Stimulated activated CD4-positive, alpha-beta T cell treated with anti-CD3 and anti-CD28 coated beads, Interleukin-1b, Interleukin-23, amount 100 ng/mL, for 48 hours (primary cell): Measurements from ENCODE around the gene CHID1.
A peak's percentile ranks its signal among the peaks of the same experiment; 100 is the strongest.

Source experiments
- DNase-seq: peaks from one replicate; pipeline ENCODE4 v3.0.0-alpha.2; 2020

Gene CHID1

DNA sequence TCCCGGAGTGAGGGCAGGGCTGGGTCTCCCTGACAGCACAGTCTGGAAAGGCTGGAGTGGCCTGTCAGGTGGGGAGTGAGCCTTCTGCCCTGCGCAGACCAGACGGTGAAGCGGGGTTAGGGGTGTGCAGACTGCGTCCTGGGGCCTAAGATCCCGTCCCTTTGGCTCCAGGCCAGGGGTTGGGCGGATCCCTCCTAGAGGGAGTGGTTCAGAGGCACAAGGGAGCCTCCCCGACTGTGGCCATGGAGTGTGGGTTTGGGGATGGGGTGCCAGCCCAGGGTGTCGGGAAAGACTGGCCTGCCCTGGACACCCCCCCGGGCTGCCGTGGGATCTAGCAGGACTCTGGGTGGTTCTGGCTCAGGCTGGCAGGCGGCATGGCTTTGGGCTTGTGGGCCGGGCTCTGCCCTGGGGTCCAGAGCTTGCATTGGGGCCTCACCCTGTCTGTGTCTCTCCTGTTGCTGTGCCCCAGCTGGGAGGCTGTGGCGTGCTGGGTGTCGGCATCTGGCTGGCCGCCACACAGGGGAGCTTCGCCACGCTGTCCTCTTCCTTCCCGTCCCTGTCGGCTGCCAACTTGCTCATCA lies 48.4 kb downstream of the CHID1 start:
- DNase-seq, result no peak

- no peak for DNase-seq
These were observed 49.5 kb downstream of the CHID1 start for GRCh38 chr11:861105-861479.

GRCh38 chr11:860234-861104 lies 50.1 kb downstream of the CHID1 start:
- no peak for DNase-seq

GRCh38 chr11:859394-860131 lies 51.0 kb downstream of the CHID1 start:
- no peak for DNase-seq

DNA sequence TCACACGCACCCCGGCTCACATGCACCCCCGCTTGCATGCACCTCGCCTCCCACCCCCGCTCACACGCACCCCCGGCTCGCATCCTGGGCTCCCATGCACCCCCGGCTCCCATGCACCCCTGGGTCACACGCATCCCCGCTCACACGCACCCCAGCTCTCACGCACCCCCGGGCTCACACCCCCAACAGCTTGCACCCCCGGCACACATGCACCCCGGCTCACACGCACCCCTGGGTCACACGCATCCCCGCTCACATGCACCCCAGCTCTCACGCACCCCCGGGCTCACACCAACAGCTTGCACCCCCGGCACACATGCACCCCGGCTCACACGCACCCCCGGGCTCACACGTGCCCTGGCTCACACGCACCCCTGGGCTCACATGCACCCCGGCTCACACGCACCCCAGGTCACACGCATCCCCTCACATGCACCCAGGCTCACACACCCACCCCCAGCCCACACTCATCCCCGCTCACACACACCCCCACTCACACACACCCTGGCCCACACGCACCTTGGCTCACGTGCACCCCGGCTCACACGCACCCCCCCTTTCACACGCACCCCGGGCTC lies 51.8 kb downstream of the CHID1 start:
- DNase-seq, result no peak

- no peak for DNase-seq
These were observed 52.4 kb downstream of the CHID1 start for GRCh38 chr11:858053-858761.

DNA sequence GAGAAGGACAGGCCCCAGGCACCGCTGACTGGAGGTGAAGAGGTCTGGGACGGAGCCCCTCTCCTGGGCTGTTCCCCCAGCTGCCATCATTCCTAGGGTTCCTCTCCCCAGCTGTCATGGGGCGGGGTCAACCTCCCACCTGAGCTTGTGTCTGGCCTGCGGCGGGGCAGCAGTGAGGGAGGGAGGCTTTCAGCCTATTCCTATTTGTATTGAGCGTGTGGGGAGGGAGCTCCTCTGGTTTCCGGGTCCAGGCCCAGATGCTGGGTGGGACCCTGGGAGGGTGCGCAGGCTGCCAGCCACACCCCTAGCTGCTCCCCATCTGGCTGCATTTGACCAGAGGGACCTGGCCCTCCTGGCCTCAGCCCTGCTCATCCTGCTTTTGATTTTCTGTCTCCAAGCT lies 54.2 kb downstream of the CHID1 start:
- DNase-seq, result no peak

DNA sequence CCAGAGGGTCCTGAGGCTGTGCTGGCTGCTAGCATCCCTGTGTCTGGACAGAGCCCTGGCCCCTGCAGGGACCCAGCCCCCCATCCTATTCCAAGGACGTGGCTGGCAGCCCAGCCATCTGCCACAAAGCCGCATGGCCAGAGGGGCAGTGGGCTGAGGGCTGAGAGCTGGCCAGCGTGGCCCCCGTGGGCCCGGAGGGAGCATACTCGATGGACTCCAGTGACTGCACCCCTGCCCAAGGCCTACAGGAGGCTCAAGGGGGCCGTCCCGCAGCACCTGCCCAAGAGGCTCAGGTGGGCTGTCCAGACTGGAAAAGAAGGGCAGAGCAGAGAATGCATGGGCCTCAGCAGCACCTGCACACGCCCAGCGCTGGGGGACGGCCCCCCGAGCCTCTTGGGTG lies 54.8 kb downstream of the CHID1 start:
- no peak for DNase-seq

DNA sequence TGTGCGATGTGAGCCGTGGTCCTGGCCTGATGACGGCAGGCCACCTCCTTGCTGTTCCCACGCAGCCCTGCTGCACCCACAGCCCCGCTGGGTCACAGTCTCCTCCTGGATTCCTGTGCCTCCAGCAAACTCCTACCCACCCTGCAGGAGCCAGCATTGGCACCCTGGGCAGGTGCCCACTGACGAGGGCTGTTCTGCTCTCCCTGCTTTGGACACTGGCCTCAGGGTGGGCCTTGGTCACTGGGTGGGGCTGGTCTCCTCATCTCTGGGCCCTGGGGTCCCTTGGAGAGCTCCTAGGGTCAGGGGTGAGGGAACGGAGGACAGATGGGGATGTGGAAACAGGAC lies 55.3 kb downstream of the CHID1 start:
- DNase-seq, result no peak

DNA sequence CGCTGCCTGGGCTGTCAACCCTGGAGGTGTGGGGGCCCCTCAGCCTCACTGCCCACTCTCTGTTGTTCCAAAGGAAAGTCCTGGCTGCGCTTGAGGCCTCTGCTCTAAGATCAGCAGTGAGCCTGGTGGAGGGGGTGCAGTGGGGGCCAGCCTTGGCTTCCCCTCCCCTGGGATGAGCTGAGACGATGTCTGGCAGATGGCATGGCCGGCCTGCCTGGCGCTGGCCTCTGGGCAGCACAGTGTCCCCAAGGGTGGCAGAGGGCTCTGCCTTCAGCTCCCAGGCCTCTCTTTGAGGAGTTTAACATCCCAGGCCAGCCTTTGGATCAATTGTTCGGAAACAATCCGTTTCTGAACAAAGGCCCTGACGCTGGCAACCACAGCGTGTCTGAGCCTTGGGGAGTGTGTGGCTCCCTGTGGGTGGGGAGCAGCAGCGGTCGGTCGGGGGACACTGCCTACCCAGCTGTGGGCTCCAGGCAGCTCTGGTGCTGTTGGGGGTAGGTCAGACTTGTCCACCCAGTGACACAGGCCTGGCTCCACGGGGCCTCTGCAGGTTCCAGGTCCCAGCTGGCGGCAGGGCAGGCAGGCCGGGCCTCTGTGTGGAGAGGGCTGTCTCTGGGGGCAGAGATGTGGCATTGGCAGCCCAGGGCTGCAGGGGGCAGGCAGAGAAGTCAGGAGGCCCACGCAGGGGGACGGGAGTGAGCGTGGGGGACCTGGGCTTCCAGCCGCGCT lies 55.8 kb downstream of the CHID1 start:
- no peak for DNase-seq

DNA sequence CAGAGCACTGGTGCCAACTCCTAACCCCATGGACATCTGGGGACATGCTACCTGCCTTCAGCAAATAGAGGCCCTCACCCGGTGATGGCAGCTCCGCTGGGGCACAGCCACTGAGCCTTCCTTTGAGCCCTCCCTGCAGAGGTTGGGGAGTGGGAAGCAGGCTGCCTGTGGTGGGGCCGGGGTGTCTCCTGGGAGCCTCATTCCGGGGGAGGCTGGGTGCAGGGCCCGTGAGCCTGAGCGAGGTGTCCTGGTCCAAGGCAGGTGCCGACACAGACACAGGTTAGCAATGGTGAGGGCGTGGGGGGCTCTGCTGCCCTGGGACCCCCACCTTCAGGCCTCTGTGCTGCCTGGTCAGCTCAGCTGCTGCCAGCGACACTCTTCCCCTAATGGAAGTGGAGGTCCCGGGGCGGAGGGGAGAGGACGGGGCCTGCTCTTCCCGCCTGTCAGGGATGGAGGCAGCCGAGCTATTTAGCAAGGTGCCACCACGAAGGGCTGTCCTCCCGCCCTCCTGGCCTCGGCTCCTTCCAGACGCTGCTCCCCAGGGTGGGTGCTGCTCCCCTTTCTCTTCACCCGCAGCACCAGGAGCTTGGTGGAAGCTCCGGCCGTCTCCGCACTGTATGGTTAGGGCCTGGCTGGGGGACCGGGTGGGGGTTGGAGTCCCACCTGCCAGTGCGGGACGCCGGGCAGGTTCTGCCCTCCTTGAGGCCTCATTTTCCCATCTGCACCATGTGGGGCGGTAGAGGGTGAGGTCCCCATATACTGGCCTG lies 56.7 kb downstream of the CHID1 start:
- DNase-seq, result no peak

DNA sequence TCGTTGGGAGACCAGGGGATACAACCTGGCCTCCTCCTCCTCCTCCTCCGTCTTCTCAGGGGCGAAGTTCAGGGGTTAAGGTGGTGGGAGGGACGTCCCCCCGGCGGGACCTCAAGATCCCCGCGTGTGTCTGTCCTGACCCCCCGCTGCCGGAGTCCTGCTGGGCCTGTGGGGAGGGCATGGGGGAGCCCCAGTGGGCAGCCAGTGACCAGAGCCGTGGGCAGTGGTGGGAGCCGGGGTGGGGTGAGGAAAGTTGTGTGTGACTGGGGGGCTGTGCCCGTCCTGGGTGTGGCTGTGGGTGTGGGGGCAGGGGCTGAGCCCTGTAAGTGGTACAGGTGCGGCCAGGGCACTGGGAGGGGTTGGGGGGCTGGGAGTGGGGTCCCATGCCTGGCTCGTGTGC lies 57.8 kb downstream of the CHID1 start:
- no peak for DNase-seq

GRCh38 chr11:850775-851763 lies 59.5 kb downstream of the CHID1 start:
- no peak for DNase-seq

DNA sequence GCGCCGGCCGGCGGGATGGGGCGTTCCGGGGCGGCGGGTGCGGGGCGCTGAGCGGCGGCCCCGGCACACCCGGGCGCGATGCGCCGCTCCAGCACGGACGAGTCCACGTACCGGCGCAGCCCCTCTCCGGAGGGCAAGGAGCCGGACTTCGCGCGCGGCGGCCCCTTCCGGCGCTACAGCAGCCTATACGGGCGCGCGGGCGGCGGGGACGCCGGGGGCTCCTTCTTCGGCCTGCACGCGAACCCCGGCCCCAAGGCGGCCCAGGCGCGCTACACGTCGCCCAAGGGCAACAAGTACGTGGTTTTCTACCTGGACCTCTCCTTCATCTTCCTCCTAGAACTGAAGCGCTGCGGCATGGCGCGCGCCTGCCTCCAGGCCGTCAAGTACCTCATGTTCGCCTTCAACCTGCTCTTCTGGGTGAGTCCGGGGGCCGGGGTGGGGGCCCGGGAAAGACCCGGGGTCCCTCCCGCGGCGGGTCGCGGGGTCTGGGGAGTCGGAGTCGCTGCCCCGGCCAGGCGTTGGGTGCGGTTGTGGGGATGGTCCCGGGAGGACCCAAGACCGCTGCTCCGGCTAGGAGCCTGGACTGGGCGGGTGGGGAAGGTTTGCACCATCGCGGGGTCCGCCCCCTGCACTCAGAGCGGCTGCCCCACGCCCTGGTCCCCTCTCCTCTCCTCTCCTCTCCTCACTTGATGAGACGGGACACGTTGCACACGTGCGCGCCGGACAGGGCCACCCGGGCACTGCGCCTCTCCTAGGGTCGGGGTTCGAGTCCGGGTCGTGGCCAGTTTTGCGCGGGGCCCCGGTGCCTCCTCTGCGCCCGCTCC lies 60.4 kb downstream of the CHID1 start:
- no peak for DNase-seq

DNA sequence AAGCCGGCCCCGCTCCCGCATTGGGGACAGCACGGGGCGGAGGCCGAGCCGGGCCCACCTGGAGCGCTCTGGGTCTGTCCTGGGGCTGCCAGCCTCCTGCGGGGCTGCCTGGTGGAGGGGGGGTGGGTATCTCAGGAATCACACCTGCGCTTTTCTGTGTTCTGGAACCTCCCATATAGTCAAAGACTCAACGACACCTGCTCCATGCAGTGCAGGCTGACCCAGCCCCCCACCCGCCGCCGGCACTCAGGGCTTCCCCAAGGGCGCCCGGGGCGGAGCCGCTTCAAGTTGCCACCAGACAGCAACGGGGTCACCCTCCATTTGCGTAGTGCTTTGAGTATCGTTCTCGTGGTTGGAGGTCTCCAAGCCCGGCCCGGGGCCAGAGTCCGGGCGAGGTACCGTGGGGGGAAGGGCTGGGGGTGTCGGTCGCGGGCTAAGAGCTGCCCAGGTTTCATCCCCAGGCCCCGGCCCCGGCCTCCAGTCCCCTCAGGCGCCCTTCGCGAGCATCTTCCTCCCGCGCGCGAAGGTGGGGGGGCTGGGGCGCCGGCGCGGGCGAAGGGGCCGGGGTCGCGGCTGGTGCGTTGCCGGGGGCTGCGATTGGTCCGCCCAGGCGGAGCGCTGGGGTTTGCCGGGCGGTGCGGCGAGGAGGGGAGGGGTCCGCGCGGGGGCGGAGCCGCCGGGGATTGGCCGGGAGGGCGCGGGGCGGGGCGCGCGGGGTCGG lies 61.3 kb downstream of the CHID1 start:
- no peak for DNase-seq

DNA sequence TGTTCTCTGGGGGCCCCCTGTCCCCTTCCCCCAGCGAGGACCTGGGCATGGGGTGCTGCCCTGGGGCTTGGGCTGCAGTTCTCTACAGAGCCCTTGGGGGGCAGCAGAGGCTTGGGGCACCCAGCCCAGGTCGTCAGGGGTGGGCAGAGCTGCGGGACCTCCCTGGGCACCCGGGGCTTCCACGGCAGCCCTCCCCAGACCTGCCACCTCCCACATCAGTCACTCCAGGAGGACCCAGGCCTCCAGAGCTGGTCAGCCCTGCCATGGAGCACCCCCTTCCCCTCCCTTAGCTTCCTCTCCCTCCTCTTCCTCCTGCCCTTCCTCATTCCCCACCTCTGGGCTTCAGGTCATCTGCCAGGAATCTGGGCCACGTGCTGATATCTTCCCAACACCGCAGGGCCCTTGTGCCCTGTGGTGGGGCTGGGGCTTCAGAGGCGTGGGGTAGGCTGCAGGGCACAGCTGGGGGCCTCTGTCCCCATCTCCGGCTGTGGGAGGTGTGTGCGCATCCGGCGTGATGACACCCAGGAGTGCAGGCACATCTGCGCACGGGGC lies 62.2 kb downstream of the CHID1 start:
- peak; percentile 60 for DNase-seq

DNA sequence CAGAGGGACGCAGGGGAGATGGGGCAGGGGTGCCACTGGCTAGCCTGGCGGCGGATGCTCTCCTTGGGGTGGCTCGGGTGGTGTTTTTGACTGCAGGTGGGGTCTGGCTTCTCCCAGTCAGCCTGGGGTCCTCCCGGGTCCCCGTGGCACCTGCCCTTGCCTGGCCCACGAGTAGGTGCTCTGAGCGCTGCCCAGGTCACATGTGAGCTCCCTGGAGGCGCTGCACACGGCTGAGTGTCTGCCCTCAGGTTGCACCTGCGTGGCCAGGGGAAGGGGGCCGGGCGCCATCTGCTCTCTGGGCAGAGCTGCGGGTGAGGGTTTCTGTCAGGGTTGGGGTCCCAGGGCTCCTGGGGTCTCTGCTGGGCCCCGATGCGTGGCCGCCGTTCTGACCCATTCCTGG lies 62.7 kb downstream of the CHID1 start:
- DNase-seq, result no peak

DNA sequence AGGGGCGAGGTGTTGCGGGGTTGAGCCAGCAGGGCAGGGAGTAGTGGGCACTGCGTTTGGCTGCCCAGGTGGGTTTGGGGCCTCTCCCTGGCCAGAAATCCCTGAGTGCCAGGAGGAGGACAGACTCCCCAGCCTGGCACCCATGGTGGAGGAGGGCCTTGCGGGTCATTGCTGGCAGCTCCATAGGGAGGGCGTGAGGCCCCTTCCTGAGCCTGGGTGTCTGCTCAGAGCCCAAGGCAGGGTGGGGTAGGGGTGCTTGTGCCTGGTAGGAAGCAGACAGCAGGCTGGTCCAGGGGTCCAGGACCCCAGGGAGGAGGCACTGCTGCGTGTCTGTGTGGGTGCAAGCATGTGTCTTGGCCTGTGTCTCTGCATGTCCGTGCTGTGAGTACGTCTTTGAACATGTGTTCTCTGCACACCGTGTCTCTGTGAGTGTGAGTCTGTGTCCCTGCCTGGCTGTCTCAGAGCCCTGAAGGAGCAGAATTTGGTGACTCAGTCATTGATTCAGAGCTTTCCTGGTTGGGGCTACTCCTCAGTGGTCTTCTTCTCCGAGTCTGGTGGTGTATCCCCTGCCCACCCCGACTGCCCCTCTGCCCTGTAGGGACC lies 64.0 kb downstream of the CHID1 start:
- no peak for DNase-seq
